Cardiac fibroblast (primary cell): ENCODE measurements around the gene CA14.
"Not testable (repeated sequence)": the region's sequence is repeated elsewhere in the genome, so short reads cannot be mapped to it uniquely, and the experiment has no call there.

Experiments used
- DNase-seq, 2 donors: peaks; one replicate each; pipeline versions ENCODE4 v3.0.0 to v3.0.0-alpha.2; 2010; ENCODE audit warnings: low read depth in 2 of 2
- H3K4me3 ChIP-seq, 2 donors: replicated peaks in 1 of 2; 1 replicate in 1 of 2; 2 replicates in 1 of 2; pipeline ENCODE4 v1.5.1; 2011; ENCODE audit warnings: low read depth in 2 of 2, low read length in 2 of 2, mild to moderate bottlenecking in 2 of 2, moderate library complexity in 1 of 2
- TF ChIP-seq, protein P1 (sequence below): IDR thresholded peaks from one replicate; pipeline ENCODE4 v1.5.1; 2011; ENCODE audit warnings: low read depth, mild to moderate bottlenecking, low read length, inconsistent platforms

CA14 gene

GRCh38 chr1:150234309-150234565 lies 23.3 kb upstream of the CA14 start:
- TF ChIP-seq, protein P1, sequence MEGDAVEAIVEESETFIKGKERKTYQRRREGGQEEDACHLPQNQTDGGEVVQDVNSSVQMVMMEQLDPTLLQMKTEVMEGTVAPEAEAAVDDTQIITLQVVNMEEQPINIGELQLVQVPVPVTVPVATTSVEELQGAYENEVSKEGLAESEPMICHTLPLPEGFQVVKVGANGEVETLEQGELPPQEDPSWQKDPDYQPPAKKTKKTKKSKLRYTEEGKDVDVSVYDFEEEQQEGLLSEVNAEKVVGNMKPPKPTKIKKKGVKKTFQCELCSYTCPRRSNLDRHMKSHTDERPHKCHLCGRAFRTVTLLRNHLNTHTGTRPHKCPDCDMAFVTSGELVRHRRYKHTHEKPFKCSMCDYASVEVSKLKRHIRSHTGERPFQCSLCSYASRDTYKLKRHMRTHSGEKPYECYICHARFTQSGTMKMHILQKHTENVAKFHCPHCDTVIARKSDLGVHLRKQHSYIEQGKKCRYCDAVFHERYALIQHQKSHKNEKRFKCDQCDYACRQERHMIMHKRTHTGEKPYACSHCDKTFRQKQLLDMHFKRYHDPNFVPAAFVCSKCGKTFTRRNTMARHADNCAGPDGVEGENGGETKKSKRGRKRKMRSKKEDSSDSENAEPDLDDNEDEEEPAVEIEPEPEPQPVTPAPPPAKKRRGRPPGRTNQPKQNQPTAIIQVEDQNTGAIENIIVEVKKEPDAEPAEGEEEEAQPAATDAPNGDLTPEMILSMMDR: no peak
- DNase-seq: no peak
- peak overlapping the region; percentile 84 to 86 for H3K4me3 ChIP-seq

GRCh38 chr1:150234566-150235293 lies 22.8 kb upstream of the CA14 start:
- peak overlapping the region; percentile 84 to 86 for H3K4me3 ChIP-seq
- TF ChIP-seq, protein P1: no peak
- peak; percentile 63 to 70 for DNase-seq

DNA sequence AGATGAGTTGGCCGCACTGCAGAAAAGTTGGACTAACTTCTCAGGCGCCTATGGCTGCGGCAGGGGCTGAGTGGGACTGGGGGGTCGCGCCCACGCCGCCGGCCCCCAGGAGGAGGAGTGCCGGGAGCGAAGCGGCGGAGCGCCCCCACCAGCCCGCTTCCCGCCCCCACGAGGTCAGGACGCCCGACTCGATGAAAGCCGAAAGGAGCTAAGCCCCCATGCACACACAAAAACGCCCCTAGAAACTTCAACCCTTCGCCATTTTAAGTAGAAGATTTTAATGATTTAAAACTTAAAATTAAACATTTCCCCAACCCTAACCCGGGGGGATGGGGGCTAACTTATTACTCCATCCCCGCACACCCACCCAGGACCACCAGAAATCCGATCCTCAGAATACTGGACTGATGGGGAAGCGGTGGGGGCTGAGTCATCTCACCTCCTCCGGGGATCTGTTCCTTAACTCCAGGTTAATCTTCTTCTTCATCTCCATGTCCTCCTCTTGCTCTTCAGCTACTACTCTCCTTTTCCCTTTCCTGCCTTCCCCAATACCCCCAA lies 22.2 kb upstream of the CA14 start:
- H3K4me3 ChIP-seq: peak overlapping the region; percentile 84 to 86
- TF ChIP-seq, protein P1: no peak
- no peak for DNase-seq

DNA sequence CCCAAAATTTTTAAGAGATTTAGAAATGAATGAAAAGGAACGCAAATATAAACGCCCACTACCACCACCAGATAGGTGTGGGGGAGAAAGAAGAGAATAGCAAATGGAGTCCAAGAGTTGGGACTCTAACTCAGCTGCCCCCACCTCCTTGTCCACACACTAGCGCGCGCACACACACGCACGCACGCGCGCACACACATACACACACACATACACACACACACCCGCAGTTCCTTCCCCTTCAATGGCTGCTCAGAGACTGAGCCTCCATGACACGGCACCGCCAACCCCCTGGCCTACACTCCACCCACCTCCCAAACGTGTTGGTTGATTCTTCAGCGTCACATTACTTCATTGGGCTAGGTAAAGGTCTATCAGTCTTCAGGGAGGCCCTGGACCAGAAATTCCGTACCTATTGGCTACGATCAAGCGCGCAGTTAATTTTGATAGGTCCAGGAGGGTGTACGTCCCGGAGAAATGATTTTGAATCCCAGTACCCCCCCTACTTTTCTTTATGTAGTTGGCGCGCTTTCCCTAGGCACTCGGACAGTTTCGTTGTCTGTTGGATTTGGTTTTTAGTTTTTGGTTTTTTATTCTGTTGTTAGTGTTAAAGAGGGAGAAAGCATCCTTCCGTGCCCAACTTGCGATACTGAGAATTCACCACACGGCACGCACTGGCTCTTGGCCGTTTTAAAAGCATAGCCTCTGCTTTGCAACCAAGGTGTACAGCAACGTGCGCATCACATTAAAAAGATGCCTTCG lies 21.5 kb upstream of the CA14 start, which contains the start of gene ANP32E:
ANP32E (minus strand) TSS at position 261 of the 762 bp plus-strand sequence. CDS start 326 bp downstream, outside the sequence.
- H3K4me3 ChIP-seq: peak within 1 kb of the TSS; percentile 84 to 86
- peak; percentile 100 for DNase-seq
- TF ChIP-seq, protein P1: no peak

DNA sequence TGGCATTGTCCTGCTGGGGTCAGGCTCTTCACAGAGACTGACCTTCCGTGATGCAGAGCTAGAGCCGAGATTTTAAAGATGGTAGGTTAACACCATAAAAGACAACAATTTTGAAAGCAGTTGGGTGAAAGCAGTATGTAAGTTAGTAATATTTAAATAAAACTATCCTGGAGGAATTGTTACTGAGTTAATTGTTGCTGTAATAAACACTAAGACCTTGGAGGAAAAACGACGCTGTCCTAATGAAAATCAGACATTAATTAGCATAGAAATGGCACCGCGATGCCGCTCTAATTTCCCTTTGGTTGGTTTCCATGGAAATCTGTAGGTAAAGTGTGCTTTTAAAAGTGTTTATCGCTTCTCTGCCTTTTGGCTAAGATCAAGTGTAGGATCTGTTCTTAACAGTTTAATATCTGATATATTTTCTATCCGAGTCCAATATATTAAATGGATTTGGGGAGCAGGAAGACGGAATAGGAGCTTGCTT lies 20.9 kb upstream of the CA14 start:
- DNase-seq: no peak
- H3K4me3 ChIP-seq: peak overlapping the region; percentile 84 to 86
- TF ChIP-seq, protein P1: no peak

DNA sequence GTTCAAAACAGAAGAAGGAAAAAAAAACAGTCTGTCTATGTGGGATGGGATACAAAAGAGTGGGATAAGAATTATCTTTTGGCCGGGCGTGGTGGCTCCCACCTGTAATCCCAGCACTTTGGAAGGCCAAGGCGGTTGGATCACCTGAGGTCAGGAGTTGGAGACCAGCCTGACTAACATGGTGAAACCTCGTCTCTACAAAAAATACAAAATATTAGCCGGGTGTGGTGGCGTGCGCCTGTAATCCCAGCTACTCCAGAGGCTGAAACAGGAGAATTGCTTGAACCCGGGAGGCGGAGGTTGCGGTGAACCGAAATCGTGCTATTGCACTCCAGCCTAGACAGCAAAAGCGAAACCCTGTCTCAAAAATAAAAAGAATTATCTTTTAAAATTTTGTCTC lies 20.4 kb upstream of the CA14 start:
- not testable (repeated sequence) for H3K4me3 ChIP-seq, DNase-seq

DNA sequence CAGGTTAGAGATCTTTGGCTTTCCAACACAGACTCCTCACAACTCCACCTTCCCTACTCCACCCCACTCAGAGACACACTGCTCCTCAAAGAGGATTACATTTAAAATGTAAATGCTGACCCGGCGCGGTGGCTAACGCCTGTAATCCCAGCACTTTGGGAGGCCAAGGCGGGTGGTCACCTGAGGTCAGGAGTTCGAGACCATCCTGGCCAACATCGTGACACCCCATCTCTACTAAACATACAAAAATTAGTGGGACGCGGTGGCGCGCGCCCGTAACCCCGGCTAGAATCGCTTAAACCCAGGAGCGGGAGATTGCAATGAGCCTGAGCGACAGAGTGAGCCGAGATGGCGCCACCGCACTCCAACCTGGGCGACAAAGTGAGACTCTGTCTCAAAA lies 19.8 kb upstream of the CA14 start:
- no peak overlapping the region for H3K4me3 ChIP-seq
- TF ChIP-seq, protein P1: no peak
- no peak for DNase-seq
